ENCODE measurements around the gene IGSF9B.

DNA sequence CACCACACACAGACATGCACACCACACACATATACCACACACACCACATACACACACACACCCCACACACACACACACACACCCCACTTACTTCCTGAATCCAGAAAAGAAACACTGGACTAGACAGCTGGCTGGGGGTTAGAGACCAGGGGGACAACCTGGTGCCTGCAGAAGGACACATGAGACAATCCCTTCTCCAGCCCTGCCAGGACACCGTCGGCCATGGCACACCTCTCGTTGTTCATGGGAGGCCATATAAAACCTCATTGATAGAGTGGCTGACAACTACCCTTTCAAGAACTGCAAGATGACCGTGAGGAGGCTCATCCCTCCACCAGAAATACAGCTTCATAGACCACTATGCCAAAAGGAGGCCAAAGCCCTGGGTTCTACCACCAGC is 54.3 kb downstream of the IGSF9B start:
- TF ChIP-seq EZH2 (IDR thresholded peaks at IDR 0.05; ENCODE audit: insufficient read depth, poor library complexity, severe bottlenecking) (no peak), EZH2phosphoT487 (IDR thresholded peaks at IDR 0.05; ENCODE audit: insufficient read depth, low read depth) (no peak)
